22Rv1 (cell line): ENCODE measurements around the gene SART1.

ENCODE experiments used
- H3K27ac ChIP-seq: fragments of 450-650 bp; 2 replicates; pipeline ENCODE4 v1.5.1; 2017
- CTCF ChIP-seq: fragments of 450-650 bp; IDR thresholded peaks from 2 replicates; pipeline ENCODE4 v1.5.1; 2017; ENCODE audit warnings: mild to moderate bottlenecking
- ZFX ChIP-seq: fragments of 450-650 bp; IDR thresholded peaks from 2 replicates; pipeline ENCODE4 v1.6.1; 2017; ENCODE audit warnings: antibody characterized with exemption, borderline replicate concordance

Gene SART1

GRCh38 chr11:65978391-65979238 is 17.1 kb downstream of the SART1 start:
- TF ChIP-seq CTCF, result no peak
- no peak for TF ChIP-seq ZFX
- H3K27ac ChIP-seq, result no peak overlapping the region

GRCh38 chr11:65979261-65979759 is 17.8 kb downstream of the SART1 start:
- H3K27ac ChIP-seq, result no peak overlapping the region
- no peak for TF ChIP-seq CTCF
- no peak for TF ChIP-seq ZFX

- TF ChIP-seq CTCF (no peak), ZFX (no peak)
- no peak overlapping the region for H3K27ac ChIP-seq
Measured at GRCh38 chr11:65981101-65981740, 19.7 kb downstream of the SART1 start.

GRCh38 chr11:65981972-65982823 is 20.7 kb downstream of the SART1 start:
- H3K27ac ChIP-seq, result no peak overlapping the region
- TF ChIP-seq ZFX, result no peak
- no peak for TF ChIP-seq CTCF

GRCh38 chr11:65982824-65983588 is 21.5 kb downstream of the SART1 start:
- no peak overlapping the region for H3K27ac ChIP-seq
- TF ChIP-seq ZFX (no peak), CTCF (no peak)

- TF ChIP-seq CTCF (no peak), ZFX (no peak)
- H3K27ac ChIP-seq, result no peak overlapping the region
Measured at GRCh38 chr11:65983589-65983987, 22.1 kb downstream of the SART1 start.
